ENCODE data around the gene FSHB. TPM values are rescaled to one million over a fixed set of nuclear protein-coding genes. Genes with fewer than 3 reads are reported as not detected.

FSHB gene
- total RNA-seq, 4 donors from 2014 or later = not detected

GRCh38 chr11:30255637-30256036 lies 24.8 kb downstream of the FSHB start:
- WGBS, 2 donors (ENCODE audit: low coverage in 1 of 2) = 67 to 76% methylated on average over 4 to 5 of the region's 5 CpGs
- Histone ChIP-seq H3K27me3 (no peaks in the 10 kb centered on the region), H3K4me3 (no peak overlapping the region), H3K4me1 (no peaks in the 10 kb centered on the region), H3K36me3 (no peaks in the 10 kb centered on the region), H3K9me3 (no peaks in the 10 kb centered on the region), H3K27ac (no peak overlapping the region)
- no peak for DNase-seq
- TF ChIP-seq POLR2AphosphoS5 (IDR thresholded peaks at IDR 0.05) (no peak), EP300 (IDR thresholded peaks at IDR 0.05; ENCODE audit: low read depth) (no peak), POLR2A (IDR thresholded peaks at IDR 0.05) (no peak), CTCF (IDR thresholded peaks at IDR 0.05) (no peak)
- in situ Hi-C loops (cut with MboI; ENCODE audit: low pct_ligation_motif_present in 1 of 4, low pct_unique_long_range_greater_than_20kb in 1 of 4, low sequenced_read_pairs in 3 of 4) = no loop called here
- intact Hi-C loops (cut with DNase I; ENCODE audit: low total_unique reads) = no loop called here

- intact Hi-C loops (cut with DNase I; ENCODE audit: low total_unique reads) = no loop called here
- Histone ChIP-seq H3K4me3 (no peak overlapping the region), H3K27ac (no peak overlapping the region), H3K27me3 (no peaks in the 10 kb centered on the region), H3K4me1 (no peaks in the 10 kb centered on the region), H3K9me3 (no peaks in the 10 kb centered on the region), H3K36me3 (no peaks in the 10 kb centered on the region)
- WGBS, 2 donors (ENCODE audit: low coverage in 1 of 2) = 51 to 60% methylated on average over 3 of the region's 3 CpGs
- no peak for DNase-seq
- in situ Hi-C loops (cut with MboI; ENCODE audit: low pct_ligation_motif_present in 1 of 4, low pct_unique_long_range_greater_than_20kb in 1 of 4, low sequenced_read_pairs in 3 of 4) = no loop called here
- TF ChIP-seq POLR2AphosphoS5 (IDR thresholded peaks at IDR 0.05) (no peak), EP300 (IDR thresholded peaks at IDR 0.05; ENCODE audit: low read depth) (no peak), CTCF (IDR thresholded peaks at IDR 0.05) (no peak), POLR2A (IDR thresholded peaks at IDR 0.05) (no peak)
Observed at GRCh38 chr11:30257058-30257457, 26.2 kb downstream of the FSHB start.

GRCh38 chr11:30258679-30259078 lies 27.9 kb downstream of the FSHB start:
- intact Hi-C loops (cut with DNase I; ENCODE audit: low total_unique reads) (no loop called here), in situ Hi-C loops (cut with MboI; ENCODE audit: low pct_ligation_motif_present in 1 of 4, low pct_unique_long_range_greater_than_20kb in 1 of 4, low sequenced_read_pairs in 3 of 4) (no loop called here)
- WGBS, 2 donors (ENCODE audit: low coverage in 1 of 2) = 15% methylated on average over 1 of the region's 1 CpG; no CpG with 5 or more reads in 1 of the 2 donors
- no peaks in the 10 kb centered on the region for H3K9me3 ChIP-seq
- H3K27me3 ChIP-seq = no peaks in the 10 kb centered on the region
- no peak for TF ChIP-seq EP300 (IDR thresholded peaks at IDR 0.05; ENCODE audit: low read depth)
- no peak for TF ChIP-seq POLR2AphosphoS5 (IDR thresholded peaks at IDR 0.05)
- TF ChIP-seq CTCF (IDR thresholded peaks at IDR 0.05) = no peak
- TF ChIP-seq POLR2A (IDR thresholded peaks at IDR 0.05) = no peak
- H3K4me3 ChIP-seq = no peak overlapping the region
- no peak for DNase-seq
- H3K27ac ChIP-seq = no peak overlapping the region
- no peaks in the 10 kb centered on the region for H3K36me3 ChIP-seq
- no peaks in the 10 kb centered on the region for H3K4me1 ChIP-seq

DNA sequence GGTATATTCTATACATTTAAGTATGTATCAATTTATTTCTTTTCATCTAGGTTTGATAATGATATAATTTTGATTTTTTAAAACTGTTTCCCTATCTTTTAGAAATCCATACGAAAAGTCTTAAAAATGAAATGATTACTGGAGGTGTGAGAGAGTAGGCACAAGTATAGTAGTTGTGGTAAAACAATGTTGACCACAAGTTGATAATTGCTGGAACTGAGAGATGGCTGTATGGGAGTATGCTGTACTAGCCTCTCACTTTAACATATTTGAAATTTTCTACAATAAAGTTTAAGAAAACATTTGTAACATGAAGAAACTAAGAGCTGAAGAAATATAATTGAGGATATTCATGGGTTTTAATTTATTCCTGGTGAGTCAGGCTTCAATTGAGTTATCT lies 30.0 kb downstream of the FSHB start:
- intact Hi-C loops (cut with DNase I; ENCODE audit: low total_unique reads) = no loop called here
- WGBS, 2 donors (ENCODE audit: low coverage in 1 of 2) = 76 to 100% methylated on average over 1 of the region's 1 CpG

More for the DNA sequence above, 30.0 kb downstream of the FSHB start:
- in situ Hi-C loops (cut with MboI; ENCODE audit: low pct_ligation_motif_present in 1 of 4, low pct_unique_long_range_greater_than_20kb in 1 of 4, low sequenced_read_pairs in 3 of 4) = no loop called here
- Histone ChIP-seq H3K9me3 (no peaks in the 10 kb centered on the region), H3K27ac (no peak overlapping the region), H3K4me1 (no peaks in the 10 kb centered on the region), H3K4me3 (no peak overlapping the region), H3K36me3 (no peaks in the 10 kb centered on the region), H3K27me3 (no peaks in the 10 kb centered on the region)
- TF ChIP-seq CTCF (IDR thresholded peaks at IDR 0.05) (no peak), POLR2AphosphoS5 (IDR thresholded peaks at IDR 0.05) (no peak), POLR2A (IDR thresholded peaks at IDR 0.05) (no peak), EP300 (IDR thresholded peaks at IDR 0.05; ENCODE audit: low read depth) (no peak)
- no peak for DNase-seq
